CD4-positive, alpha-beta T cell treated with Interleukin-4 for 1 hour (primary cell): ENCODE data around the gene E2F4.

Source experiments
- DNase-seq, 2 donors: peaks; one replicate each; pipeline ENCODE4 v3.0.0-alpha.2; 2020 to 2022

Gene E2F4

GRCh38 chr16:67238806-67239470, 47.0 kb downstream of the E2F4 start:
- no peak for DNase-seq

GRCh38 chr16:67240506-67240905, 48.6 kb downstream of the E2F4 start:
- DNase-seq = no peak

- no peak for DNase-seq
Observed at GRCh38 chr16:67241008-67241900, 49.3 kb downstream of the E2F4 start.

- DNase-seq = no peak
Observed at GRCh38 chr16:67242138-67242730, 50.3 kb downstream of the E2F4 start.

- no peak for DNase-seq
Observed at GRCh38 chr16:67243481-67243880, 51.5 kb downstream of the E2F4 start.

- DNase-seq = peak; percentile 87 to 89
Observed at GRCh38 chr16:67244387-67245185, 52.6 kb downstream of the E2F4 start.

- DNase-seq = no peak
Observed at GRCh38 chr16:67245186-67245585, 53.2 kb downstream of the E2F4 start.

GRCh38 chr16:67245674-67246080, 53.7 kb downstream of the E2F4 start:
- no peak for DNase-seq

- peak; percentile 43 to 60 for DNase-seq
Observed at GRCh38 chr16:67246081-67246755, 54.3 kb downstream of the E2F4 start.

- DNase-seq = no peak
Observed at GRCh38 chr16:67246756-67247191, 54.8 kb downstream of the E2F4 start.

GRCh38 chr16:67247192-67248072, 55.5 kb downstream of the E2F4 start, which contains the start of gene FHOD1:
TSS of gene FHOD1 (minus strand) at chr16:67247481. CDS start at chr16:67247410, 71 bp downstream.
- DNase-seq = peak; percentile 96

- DNase-seq = no peak
Observed at GRCh38 chr16:67248073-67248400, 56.1 kb downstream of the E2F4 start.
